ENCODE results near the gene HOXB13. TPM values are rescaled to one million over a fixed set of nuclear protein-coding genes. Genes with fewer than 3 reads are reported as not detected.

HOXB13 gene
- total and polyA plus RNA-seq, 2 experiments from 2014 or later = not detected

DNA sequence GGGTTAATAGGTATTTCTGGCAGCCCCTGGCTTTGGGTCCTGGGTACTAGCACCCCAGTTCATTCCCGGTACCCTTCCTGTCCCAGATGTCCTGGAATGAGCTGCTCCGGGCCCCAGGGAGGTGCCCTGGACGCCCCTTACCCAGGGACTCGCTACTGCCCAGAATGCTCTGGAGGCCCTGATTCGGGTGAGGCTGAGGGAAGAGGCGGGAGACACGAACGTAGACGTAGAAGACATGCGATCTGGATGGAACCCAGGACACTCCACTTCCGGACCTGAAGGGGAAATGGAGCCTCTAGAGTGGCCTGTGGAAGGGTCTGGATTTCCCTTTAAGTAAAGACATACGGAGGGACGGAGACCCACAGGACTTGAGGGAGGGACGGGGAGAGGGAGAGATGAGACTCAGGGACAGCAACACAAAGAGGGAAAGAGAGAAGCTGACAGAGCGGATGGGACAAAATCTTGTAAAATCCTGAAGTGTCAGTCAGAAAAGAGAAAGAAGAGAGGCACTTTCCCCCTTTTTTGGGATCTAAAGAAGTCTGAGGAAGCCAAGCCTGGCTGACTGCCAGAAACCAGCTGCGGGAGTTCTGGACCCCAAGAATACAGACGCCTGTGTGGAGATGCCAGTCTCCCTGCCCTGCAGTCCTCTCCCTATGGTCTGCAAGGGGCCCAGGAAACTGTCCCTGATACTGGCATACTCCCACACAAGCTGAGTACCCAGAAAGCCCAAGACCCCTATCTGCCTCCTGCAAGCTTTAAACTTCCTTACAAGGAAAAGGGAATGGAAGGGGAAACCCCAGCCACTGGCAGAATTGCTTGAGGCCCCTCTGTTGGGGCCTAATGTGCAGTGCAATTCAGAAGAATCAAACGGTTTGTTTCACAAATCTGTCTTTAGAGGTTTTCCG is 1.0 kb upstream of the HOXB13 start:
- DNase-seq = no peak
- no peaks in the 10 kb centered on the region for H3K9me2 ChIP-seq (ENCODE audit: insufficient read depth)
- no peaks in the 10 kb centered on the region for H3F3A ChIP-seq (ENCODE audit: insufficient read depth)
- H3K9me3 ChIP-seq (ENCODE audit: low read depth) = no peaks in the 10 kb centered on the region
- in situ Hi-C loops (cut with MboI) = no loop called here
- WGBS, 2 experiments (ENCODE audit: low coverage in 1 of 2, low lambda C conversion rate in 2 of 2, missing lambda C conversion rate in 2 of 2) = 14% methylated on average over 19 of the region's 19 CpGs
- no peaks in the 10 kb centered on the region for H3K36me3 ChIP-seq (ENCODE audit: low read depth)
- H3K4me2 ChIP-seq (ENCODE audit: unreplicated experiment) = peak overlapping the region; percentile 58
- no peak overlapping the region for H3K4me3 ChIP-seq
- H3K27me3 ChIP-seq (replicated peaks; ENCODE audit: insufficient read depth) = peaks cover 99% of the 10 kb centered on the region
- no peak overlapping the region for H2AFZ ChIP-seq
- no peak overlapping the region for H3K9ac ChIP-seq
- H3K27ac ChIP-seq = no peak overlapping the region
- H3K79me2 ChIP-seq (ENCODE audit: insufficient read depth) = no peaks in the 10 kb centered on the region
- H3K4me1 ChIP-seq (ENCODE audit: insufficient read depth) = no peaks in the 10 kb centered on the region
- no peaks in the 10 kb centered on the region for H4K20me1 ChIP-seq (ENCODE audit: insufficient read depth)
- TF ChIP-seq EZH2 (IDR thresholded peaks at IDR 0.05; ENCODE audit: insufficient read depth, poor library complexity, severe bottlenecking) = no peak

DNA sequence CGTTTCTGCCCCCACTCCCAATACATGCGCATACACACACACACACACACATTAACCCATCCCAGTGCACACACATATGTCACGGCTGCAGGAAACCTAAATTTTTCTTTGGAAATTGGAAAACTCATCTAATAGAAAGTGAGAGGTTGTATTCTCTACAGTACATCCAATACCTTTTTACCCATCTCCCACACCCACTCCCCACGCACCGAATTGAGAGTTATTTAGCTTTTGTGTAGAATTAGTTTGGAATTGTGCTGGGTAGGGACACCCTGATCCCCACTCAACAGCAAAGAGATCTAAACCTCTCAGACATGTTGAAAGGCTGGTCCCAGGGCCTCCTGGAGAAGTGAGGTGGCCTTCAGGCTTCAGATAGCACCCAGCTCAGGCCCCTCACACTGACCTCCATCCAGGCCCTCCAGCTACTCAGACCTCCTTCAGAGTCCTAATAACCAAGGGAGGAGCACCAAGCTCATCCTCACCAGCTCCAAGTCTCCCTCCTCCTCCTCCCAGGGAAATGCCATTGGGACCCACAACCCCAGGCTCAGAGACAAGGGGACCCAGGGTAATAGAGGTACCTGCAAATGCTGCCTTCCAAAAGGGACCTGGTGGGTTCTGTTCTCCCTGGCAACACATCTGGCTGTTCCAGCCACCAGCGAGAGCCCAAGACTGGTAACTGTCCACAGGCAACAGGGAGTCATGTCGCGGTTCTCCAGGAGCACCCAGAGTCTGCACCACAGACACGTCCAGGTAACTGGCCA is 955 bp downstream of the HOXB13 start:
- Histone ChIP-seq H3K79me2 (ENCODE audit: insufficient read depth) (no peaks in the 10 kb centered on the region), H3K9ac (no peak overlapping the region), H3K9me3 (ENCODE audit: low read depth) (no peaks in the 10 kb centered on the region), H3K9me2 (ENCODE audit: insufficient read depth) (no peaks in the 10 kb centered on the region), H3K36me3 (ENCODE audit: low read depth) (no peaks in the 10 kb centered on the region), H3K4me2 (ENCODE audit: unreplicated experiment) (no peak overlapping the region), H2AFZ (no peak overlapping the region), H3K4me1 (ENCODE audit: insufficient read depth) (no peaks in the 10 kb centered on the region), H3K27me3 (replicated peaks; ENCODE audit: insufficient read depth) (peaks cover 98% of the 10 kb centered on the region), H3K4me3 (no peak overlapping the region), H3F3A (ENCODE audit: insufficient read depth) (no peaks in the 10 kb centered on the region), H3K27ac (no peak overlapping the region), H4K20me1 (ENCODE audit: insufficient read depth) (no peaks in the 10 kb centered on the region)
- TF ChIP-seq EZH2phosphoT487 (IDR thresholded peaks at IDR 0.05; ENCODE audit: insufficient read depth, low read depth) (no peak), EZH2 (IDR thresholded peaks at IDR 0.05; ENCODE audit: insufficient read depth, poor library complexity, severe bottlenecking) (peak; percentile 57)
- 30 to 33% methylated on average over 9 of the region's 9 CpGs for WGBS, 2 experiments (ENCODE audit: low coverage in 1 of 2, low lambda C conversion rate in 2 of 2, missing lambda C conversion rate in 2 of 2)
- no peak for DNase-seq
- in situ Hi-C loops (cut with MboI) = no loop called here

DNA sequence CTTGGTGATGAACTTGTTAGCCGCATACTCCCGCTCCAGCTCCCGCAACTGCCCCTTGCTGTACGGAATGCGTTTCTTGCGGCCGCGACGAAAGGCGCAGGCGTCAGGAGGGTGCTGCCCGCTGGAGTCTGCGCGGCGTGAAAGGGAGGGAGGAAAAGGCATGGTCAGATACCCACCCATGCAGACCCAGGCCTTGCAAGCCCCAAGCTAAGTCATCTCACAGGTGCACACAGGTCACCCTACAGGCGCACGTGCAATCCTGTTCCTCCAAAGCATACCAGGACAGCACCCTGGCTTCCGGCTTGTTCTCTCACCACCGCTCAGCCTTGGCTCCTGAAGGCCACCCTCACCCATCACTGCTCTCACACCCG is 1.6 kb downstream of the HOXB13 start:
- in situ Hi-C loops (cut with MboI) = no loop called here
- Histone ChIP-seq H2AFZ (no peak overlapping the region), H3K4me2 (ENCODE audit: unreplicated experiment) (no peak overlapping the region), H3K4me3 (no peak overlapping the region), H3K36me3 (ENCODE audit: low read depth) (no peaks in the 10 kb centered on the region), H3K27me3 (replicated peaks; ENCODE audit: insufficient read depth) (peaks cover 98% of the 10 kb centered on the region), H3K9me3 (ENCODE audit: low read depth) (no peaks in the 10 kb centered on the region), H3K27ac (no peak overlapping the region), H3K4me1 (ENCODE audit: insufficient read depth) (no peaks in the 10 kb centered on the region), H3F3A (ENCODE audit: insufficient read depth) (no peaks in the 10 kb centered on the region), H3K9ac (no peak overlapping the region), H3K9me2 (ENCODE audit: insufficient read depth) (no peaks in the 10 kb centered on the region), H3K79me2 (ENCODE audit: insufficient read depth) (no peaks in the 10 kb centered on the region), H4K20me1 (ENCODE audit: insufficient read depth) (no peaks in the 10 kb centered on the region)
- TF ChIP-seq EZH2 (IDR thresholded peaks at IDR 0.05; ENCODE audit: insufficient read depth, poor library complexity, severe bottlenecking) = no peak
- TF ChIP-seq EZH2phosphoT487 (IDR thresholded peaks at IDR 0.05; ENCODE audit: insufficient read depth, low read depth) = no peak
- WGBS, 2 experiments (ENCODE audit: low coverage in 1 of 2, low lambda C conversion rate in 2 of 2, missing lambda C conversion rate in 2 of 2) = 5 to 6% methylated on average over 20 of the region's 20 CpGs
- DNase-seq = no peak

DNA sequence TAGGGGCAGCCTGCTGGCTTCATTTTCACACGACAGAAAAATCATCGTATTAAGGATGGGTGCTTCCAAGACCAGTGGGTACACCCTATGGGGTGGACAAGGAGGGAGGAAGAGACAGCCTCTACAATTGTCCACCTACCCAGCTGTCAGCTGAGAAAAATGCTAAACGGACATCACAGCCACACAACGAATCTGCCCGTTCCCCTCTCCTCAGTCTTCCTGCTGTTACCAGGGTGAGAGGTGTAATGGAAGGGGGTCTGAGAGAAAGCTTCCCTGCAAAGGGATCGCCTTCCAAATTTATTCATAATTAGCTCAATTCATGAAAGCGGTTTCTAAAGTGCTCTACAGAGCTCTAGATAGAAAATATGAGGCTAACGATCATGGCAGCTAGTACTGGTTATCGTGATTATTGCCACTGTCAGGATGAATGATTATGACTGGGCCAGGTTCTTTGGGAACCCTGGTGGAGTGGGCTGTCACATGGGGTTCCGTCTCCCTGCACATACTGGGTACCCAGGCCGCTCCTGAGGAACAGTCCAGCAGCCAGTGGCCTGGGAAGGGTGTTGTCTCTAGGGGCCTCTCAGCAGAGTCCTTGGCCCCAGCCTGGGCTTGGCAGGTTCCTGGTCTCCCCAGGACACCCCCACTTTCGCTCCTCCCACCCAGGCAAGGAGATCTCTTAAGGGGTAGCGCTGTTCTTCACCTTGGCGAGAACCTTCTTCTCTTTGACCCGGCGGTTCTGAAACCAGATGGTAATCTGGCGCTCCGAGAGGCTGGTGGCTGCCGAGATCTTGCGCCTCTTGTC is 2.2 kb downstream of the HOXB13 start:
- peak; percentile 77 for TF ChIP-seq EZH2 (IDR thresholded peaks at IDR 0.05; ENCODE audit: insufficient read depth, poor library complexity, severe bottlenecking)
- TF ChIP-seq EZH2phosphoT487 (IDR thresholded peaks at IDR 0.05; ENCODE audit: insufficient read depth, low read depth) = 0 out of 2 replicates have a peak, but pooled peaks have one; percentile 12

More for the DNA sequence above, 2.2 kb downstream of the HOXB13 start:
- Histone ChIP-seq H3K27ac (no peak overlapping the region), H3K79me2 (ENCODE audit: insufficient read depth) (no peaks in the 10 kb centered on the region), H3K9me2 (ENCODE audit: insufficient read depth) (no peaks in the 10 kb centered on the region), H2AFZ (no peak overlapping the region), H4K20me1 (ENCODE audit: insufficient read depth) (no peaks in the 10 kb centered on the region), H3K9ac (no peak overlapping the region), H3K27me3 (replicated peaks; ENCODE audit: insufficient read depth) (peaks cover 98% of the 10 kb centered on the region), H3K4me1 (ENCODE audit: insufficient read depth) (no peaks in the 10 kb centered on the region), H3K4me2 (ENCODE audit: unreplicated experiment) (no peak overlapping the region), H3K9me3 (ENCODE audit: low read depth) (no peaks in the 10 kb centered on the region), H3K4me3 (no peak overlapping the region), H3K36me3 (ENCODE audit: low read depth) (no peaks in the 10 kb centered on the region), H3F3A (ENCODE audit: insufficient read depth) (no peaks in the 10 kb centered on the region)
- DNase-seq = no peak
- 15% methylated on average over 20 of the region's 20 CpGs for WGBS, 2 experiments (ENCODE audit: low coverage in 1 of 2, low lambda C conversion rate in 2 of 2, missing lambda C conversion rate in 2 of 2)
- in situ Hi-C loops (cut with MboI) = no loop called here
